ENCODE data around the gene XPNPEP3.
A peak's percentile ranks its signal among the peaks of the same experiment; 100 is the strongest.
"Not testable (repeated sequence)": the region's sequence is repeated elsewhere in the genome, so short reads cannot be mapped to it uniquely, and the experiment has no call there.

Gene XPNPEP3
- 11.1 to 19.0 reads per million in 2 donors for total RNA-seq

GRCh38 chr22:40856513-40857308, at the start of gene XPNPEP3, which contains the start of gene ST13:
XPNPEP3 (plus strand) TSS chr22:40857148; CDS start chr22:40857182, 34 bp downstream.
ST13 (minus strand) TSS chr22:40856639; CDS start chr22:40856540, 99 bp downstream.
- peak; percentile 96 for DNase-seq

DNA sequence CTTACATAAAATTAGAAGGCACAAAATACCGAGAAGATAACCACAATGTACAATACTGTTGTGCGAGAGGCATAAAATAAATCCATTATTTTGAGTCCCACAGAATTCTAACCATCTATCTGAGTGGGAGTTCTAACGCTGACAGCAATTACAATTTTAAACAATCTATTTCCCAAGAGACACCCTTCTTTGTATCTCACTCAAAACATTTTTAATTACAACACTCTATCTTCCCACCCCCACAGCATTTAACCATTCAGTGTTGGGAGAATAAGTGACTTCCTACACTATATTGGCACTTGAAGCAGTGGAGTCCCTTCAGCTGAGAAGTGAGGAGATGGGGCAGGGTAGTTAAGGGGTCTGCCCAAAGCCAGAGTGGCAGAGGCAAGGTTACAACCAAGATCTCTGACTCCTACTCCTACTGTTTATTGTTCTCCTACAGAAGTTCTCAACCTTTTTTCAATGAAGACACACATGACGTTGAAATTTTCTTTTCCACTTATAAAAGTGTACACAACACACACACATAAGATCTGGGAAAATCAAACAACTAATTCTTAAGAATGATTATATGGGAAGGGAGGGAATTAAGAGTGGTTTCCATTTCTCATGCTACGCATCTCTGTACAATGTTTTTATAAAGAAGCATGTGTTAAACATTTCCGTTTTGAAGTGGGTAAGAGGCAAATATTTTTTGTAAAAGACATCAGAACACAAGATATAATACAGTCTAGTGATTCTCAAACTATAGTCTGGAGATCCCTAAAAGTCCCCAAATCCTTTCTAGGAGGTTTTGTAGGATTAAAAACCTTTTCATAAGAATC, 48.7 kb upstream of the XPNPEP3 start:
- DNase-seq = no peak

DNA sequence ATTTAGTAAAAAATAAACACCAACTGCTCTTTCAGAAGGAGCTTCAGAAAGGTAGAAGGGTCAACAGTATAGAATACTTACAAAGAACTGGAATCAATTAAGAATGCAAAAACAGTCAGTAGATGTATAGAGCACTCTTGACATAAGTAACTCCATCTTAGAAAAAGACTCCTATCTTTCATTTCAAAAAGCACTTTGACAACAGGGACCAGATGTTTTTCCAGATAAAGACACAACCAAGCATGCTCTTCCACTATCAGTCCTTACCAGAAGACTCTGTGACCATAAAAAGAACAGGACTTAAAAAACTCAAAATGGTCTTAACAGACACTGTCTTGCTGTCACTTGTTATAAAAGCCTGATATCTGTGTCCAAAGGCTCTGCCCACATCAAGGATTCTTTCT, 43.0 kb upstream of the XPNPEP3 start:
- no peak for DNase-seq

DNA sequence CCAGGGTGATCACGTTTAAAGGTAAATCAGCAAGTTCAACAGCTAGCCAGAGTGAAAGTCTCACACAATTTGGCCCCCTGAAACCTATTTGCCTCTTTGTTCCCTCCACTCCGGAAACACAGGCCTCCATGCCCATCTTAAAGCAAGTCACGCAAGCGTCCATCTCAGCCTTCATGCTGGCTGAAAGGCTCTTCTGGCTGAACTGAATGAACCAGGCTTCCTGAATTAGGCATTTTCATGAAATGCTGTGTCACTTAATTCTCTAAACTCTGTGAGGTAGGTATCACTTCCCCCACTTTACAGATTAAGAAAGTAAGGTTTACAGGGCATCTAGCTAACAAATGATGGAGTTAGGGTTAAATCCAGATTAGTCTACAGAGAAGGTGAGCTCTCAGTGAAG, 39.2 kb upstream of the XPNPEP3 start:
- DNase-seq = no peak

- no peak for DNase-seq
These were observed 38.7 kb upstream of the XPNPEP3 start for GRCh38 chr22:40818192-40818746.

- peak; percentile 84 for DNase-seq
These were observed 38.0 kb upstream of the XPNPEP3 start, which contains the start of gene SLC25A17 for GRCh38 chr22:40818747-40819598. SLC25A17 (minus strand) TSS chr22:40819346; CDS start chr22:40819248, 98 bp downstream.

- DNase-seq = no peak
These were observed 37.3 kb upstream of the XPNPEP3 start for GRCh38 chr22:40819599-40820140.

GRCh38 chr22:40823426-40823825, 33.5 kb upstream of the XPNPEP3 start:
- DNase-seq = no peak

GRCh38 chr22:40826292-40826691, 30.7 kb upstream of the XPNPEP3 start:
- DNase-seq = not testable (repeated sequence)

DNA sequence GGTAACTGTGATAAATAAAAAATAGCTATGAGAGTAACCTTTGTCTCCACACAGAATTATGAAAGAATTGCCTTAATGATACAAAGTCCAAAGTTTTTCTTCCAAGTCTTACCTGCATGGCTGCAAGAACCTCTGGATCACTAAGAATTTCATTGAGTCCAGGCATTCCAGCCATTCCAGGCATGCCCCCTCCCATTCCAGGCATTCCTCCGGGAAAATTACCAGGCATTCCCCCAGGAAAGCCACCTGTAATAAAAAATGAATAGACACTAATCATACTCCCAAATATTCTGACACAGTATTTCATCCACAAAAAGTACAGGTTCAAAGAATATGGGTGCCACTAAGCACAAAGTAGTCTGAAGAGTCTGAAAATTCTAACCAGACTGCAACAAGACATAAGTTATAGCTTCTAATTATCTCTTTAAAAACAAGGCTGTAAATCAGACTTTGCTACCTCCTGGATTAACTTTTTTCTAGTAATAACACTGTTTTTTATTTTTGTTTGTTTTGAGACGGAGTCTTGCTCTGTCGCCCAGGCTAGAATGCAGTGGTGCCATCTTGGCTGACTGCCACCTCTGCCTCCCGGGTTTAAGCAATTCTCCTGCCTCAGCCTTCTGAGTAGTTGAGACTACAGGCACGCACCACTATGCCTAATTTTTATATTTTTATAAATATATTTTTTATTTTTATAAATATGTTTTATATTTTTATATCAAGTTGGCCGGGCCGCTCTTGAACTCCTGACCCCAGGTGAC, 29.8 kb upstream of the XPNPEP3 start:
- DNase-seq = no peak

DNA sequence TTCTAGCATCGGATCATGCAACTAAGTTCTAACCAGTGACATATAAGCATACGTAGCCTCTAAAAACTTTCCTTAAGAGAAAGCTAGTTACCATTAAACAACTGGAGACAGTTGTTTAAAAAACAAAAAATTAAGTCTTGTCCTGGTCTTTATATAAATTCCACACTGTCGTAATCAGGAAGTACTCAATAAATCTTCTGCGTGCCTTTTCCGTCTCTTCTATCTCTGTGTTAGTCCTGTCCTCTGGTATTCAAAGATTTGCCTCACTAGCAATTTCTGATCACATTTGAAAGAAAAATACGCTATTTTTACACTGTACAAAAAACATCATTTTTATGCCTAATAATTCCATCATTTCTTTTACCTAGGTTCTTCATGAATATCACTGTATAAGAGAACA, 27.8 kb upstream of the XPNPEP3 start:
- no peak for DNase-seq

- no peak for DNase-seq
These were observed 22.3 kb upstream of the XPNPEP3 start for GRCh38 chr22:40834619-40835018.

GRCh38 chr22:40838486-40838885, 18.5 kb upstream of the XPNPEP3 start:
- DNase-seq = no peak

- no peak for DNase-seq
These were observed 12.0 kb upstream of the XPNPEP3 start for GRCh38 chr22:40844951-40845350.

DNA sequence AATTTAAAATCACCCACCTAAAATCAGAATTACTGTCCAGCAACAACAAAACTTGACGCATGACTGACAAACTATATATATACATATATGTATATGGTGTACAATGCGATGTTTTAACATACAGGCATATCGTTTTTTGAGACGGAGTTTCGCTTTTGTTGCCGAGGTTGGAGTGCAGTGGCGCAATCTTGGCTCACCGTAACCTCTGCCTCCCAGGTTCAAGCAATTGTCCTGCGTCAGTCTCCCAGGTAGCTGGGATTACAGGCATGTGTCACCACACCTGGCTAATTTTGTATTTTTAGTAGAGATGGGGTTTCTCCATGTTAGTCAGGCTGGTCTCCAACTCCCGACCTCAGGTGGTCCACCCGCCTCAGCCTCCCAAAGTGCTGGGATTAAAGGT, 11.1 kb upstream of the XPNPEP3 start:
- DNase-seq = not testable (repeated sequence)

GRCh38 chr22:40853333-40853732, 3.6 kb upstream of the XPNPEP3 start:
- DNase-seq = no peak

GRCh38 chr22:40853961-40854360, 3.0 kb upstream of the XPNPEP3 start:
- no peak for DNase-seq

- DNase-seq = no peak
These were observed 1.6 kb upstream of the XPNPEP3 start for GRCh38 chr22:40855071-40855978.

DNA sequence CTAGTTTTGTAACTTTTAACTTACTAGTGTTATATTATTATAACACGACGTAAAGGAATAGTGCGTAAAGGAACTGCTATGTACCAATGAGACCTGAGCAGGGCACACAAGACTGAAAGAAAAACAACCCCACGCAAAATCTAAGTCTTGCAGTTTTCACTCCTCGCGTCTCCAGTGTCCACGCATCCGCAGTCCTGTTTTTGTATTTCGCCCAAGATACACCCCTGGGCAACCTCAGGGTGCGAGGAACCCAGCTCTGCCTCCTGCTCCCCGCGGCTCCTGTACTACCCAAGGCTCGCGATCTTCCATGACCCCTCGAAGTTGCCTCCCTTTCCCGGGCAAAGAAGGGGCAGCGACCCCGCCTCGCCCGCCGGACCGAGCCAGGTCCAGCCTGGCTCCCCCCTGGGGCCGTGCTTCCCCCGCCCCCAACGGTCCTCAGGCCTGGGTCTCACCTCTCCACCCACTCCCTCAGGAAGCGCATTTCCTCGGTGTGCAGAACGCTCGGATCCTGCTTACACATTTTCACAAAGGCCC, 902 bp upstream of the XPNPEP3 start:
- DNase-seq = no peak
